BLaER1 (cell line): Measurements from ENCODE around the gene PRKACA.

Source experiments
- H3K27ac ChIP-seq: shearing (Covaris generic); formaldehyde crosslinking; 2 replicates; pipeline ENCODE4 v1.8.1; 2022
- H3K27me3 ChIP-seq: shearing (Covaris generic); formaldehyde crosslinking; 2 replicates; pipeline ENCODE4 v1.8.1; 2022
- H3K36me3 ChIP-seq: shearing (Covaris generic); formaldehyde crosslinking; 2 replicates; pipeline ENCODE4 v1.8.1; 2022
- H3K4me1 ChIP-seq: shearing (Covaris generic); formaldehyde crosslinking; 2 replicates; pipeline ENCODE4 v1.8.1; 2022
- H3K4me2 ChIP-seq: shearing (Covaris generic); formaldehyde crosslinking; 2 replicates; pipeline ENCODE4 v1.8.1; 2022
- H3K4me3 ChIP-seq: shearing (Covaris generic); formaldehyde crosslinking; 2 replicates; pipeline ENCODE4 v1.8.1; 2022
- H3K9ac ChIP-seq: shearing (Covaris generic); formaldehyde crosslinking; 2 replicates; pipeline ENCODE4 v1.8.1; 2022
- H3K9me3 ChIP-seq: shearing (Covaris generic); formaldehyde crosslinking; 2 replicates; pipeline ENCODE4 v1.8.1; 2022
- H4K20me1 ChIP-seq: shearing (Covaris generic); formaldehyde crosslinking; 2 replicates; pipeline ENCODE4 v1.8.1; 2022
- Cebpa-rat ChIP-seq: shearing (Covaris generic); IDR thresholded peaks from 2 replicates; pipeline ENCODE4 v1.8.1; 2022

Gene PRKACA

GRCh38 chr19:14078411-14078810 lies 39.2 kb downstream of the PRKACA start:
- no peak overlapping the region for H3K4me3 ChIP-seq
- H3K4me2 ChIP-seq = peak overlapping the region; percentile 50
- no peaks in the 10 kb centered on the region for H3K9me3 ChIP-seq
- H3K36me3 ChIP-seq = no peaks in the 10 kb centered on the region
- TF ChIP-seq Cebpa-rat = no peak
- H3K27me3 ChIP-seq = peaks cover 17% of the 10 kb centered on the region
- 0 out of 2 replicates have a peak, but pooled peaks cover 7% of the 10 kb centered on the region for H4K20me1 ChIP-seq
- peaks cover 63% of the 10 kb centered on the region for H3K4me1 ChIP-seq
- no peak overlapping the region for H3K9ac ChIP-seq
- H3K27ac ChIP-seq = no peak overlapping the region

- peak overlapping the region; percentile 97 for H3K4me2 ChIP-seq
- H3K9me3 ChIP-seq = no peaks in the 10 kb centered on the region
- H3K4me3 ChIP-seq = peak overlapping the region; percentile 72
- H3K27ac ChIP-seq = no peak overlapping the region
- no peak for TF ChIP-seq Cebpa-rat
- peaks cover 56% of the 10 kb centered on the region for H3K4me1 ChIP-seq
- H3K27me3 ChIP-seq = peaks cover 35% of the 10 kb centered on the region
- H4K20me1 ChIP-seq = 0 out of 2 replicates have a peak, but pooled peaks cover 7% of the 10 kb centered on the region
- peak overlapping the region; percentile 71 for H3K9ac ChIP-seq
- H3K36me3 ChIP-seq = no peaks in the 10 kb centered on the region
These were observed 43.4 kb downstream of the PRKACA start for GRCh38 chr19:14073925-14074838.

GRCh38 chr19:14073261-14073924 lies 44.2 kb downstream of the PRKACA start:
- no peak for TF ChIP-seq Cebpa-rat
- peak overlapping the region; percentile 71 for H3K9ac ChIP-seq
- H3K27me3 ChIP-seq = peaks cover 35% of the 10 kb centered on the region
- no peaks in the 10 kb centered on the region for H3K36me3 ChIP-seq
- no peaks in the 10 kb centered on the region for H3K9me3 ChIP-seq
- 0 out of 2 replicates have a peak, but pooled peaks cover 7% of the 10 kb centered on the region for H4K20me1 ChIP-seq
- H3K4me1 ChIP-seq = peaks cover 52% of the 10 kb centered on the region
- H3K4me2 ChIP-seq = peak overlapping the region; percentile 97
- no peak overlapping the region for H3K27ac ChIP-seq
- H3K4me3 ChIP-seq = peak overlapping the region; percentile 72

- H3K36me3 ChIP-seq = no peaks in the 10 kb centered on the region
- H3K27me3 ChIP-seq = peaks cover 35% of the 10 kb centered on the region
- H3K4me1 ChIP-seq = peaks cover 51% of the 10 kb centered on the region
These were observed 44.9 kb downstream of the PRKACA start, which contains the start of gene MISP3 for GRCh38 chr19:14072535-14073260. TSS of gene MISP3 (plus strand) at chr19:14072786. CDS start at chr19:14073310, 524 bp downstream.

GRCh38 chr19:14070268-14071050 lies 47.1 kb downstream of the PRKACA start:
- Histone ChIP-seq H3K27ac (no peak overlapping the region), H3K4me3 (no peak overlapping the region), H3K4me1 (peaks cover 43% of the 10 kb centered on the region), H3K27me3 (peaks cover 35% of the 10 kb centered on the region), H3K36me3 (no peaks in the 10 kb centered on the region), H3K4me2 (no peak overlapping the region), H4K20me1 (0 out of 2 replicates have a peak, but pooled peaks cover 7% of the 10 kb centered on the region), H3K9me3 (no peaks in the 10 kb centered on the region), H3K9ac (no peak overlapping the region)
- TF ChIP-seq Cebpa-rat = no peak

More at GRCh38 chr19:14072535-14073260, 44.9 kb downstream of the PRKACA start, which contains the start of gene MISP3:
- no peak within 1 kb of the TSS for H3K27ac ChIP-seq
- peak within 1 kb of the TSS; percentile 72 for H3K4me3 ChIP-seq
- no peak for TF ChIP-seq Cebpa-rat
- H3K9me3 ChIP-seq = no peaks in the 10 kb centered on the region
- H3K9ac ChIP-seq = peak within 1 kb of the TSS; percentile 71
- H3K4me2 ChIP-seq = peak within 1 kb of the TSS; percentile 97
- H4K20me1 ChIP-seq = 0 out of 2 replicates have a peak, but pooled peaks cover 7% of the 10 kb centered on the region

- no peaks in the 10 kb centered on the region for H3K27me3 ChIP-seq
These were observed 51.4 kb downstream of the PRKACA start for GRCh38 chr19:14066134-14066533.

GRCh38 chr19:14063105-14063504 lies 54.5 kb downstream of the PRKACA start:
- Histone ChIP-seq H3K4me2 (no peak overlapping the region), H4K20me1 (no peaks in the 10 kb centered on the region), H3K9ac (no peak overlapping the region), H3K27me3 (peaks cover 12% of the 10 kb centered on the region), H3K27ac (no peak overlapping the region), H3K36me3 (no peaks in the 10 kb centered on the region), H3K9me3 (no peaks in the 10 kb centered on the region), H3K4me1 (peaks cover 14% of the 10 kb centered on the region), H3K4me3 (no peak overlapping the region)
- TF ChIP-seq Cebpa-rat = no peak

More at GRCh38 chr19:14066134-14066533, 51.4 kb downstream of the PRKACA start:
- Histone ChIP-seq H3K27ac (no peak overlapping the region), H3K4me1 (peaks cover 7% of the 10 kb centered on the region), H3K36me3 (no peaks in the 10 kb centered on the region), H3K9ac (no peak overlapping the region), H3K4me2 (no peak overlapping the region), H3K4me3 (no peak overlapping the region), H4K20me1 (no peaks in the 10 kb centered on the region), H3K9me3 (no peaks in the 10 kb centered on the region)
- TF ChIP-seq Cebpa-rat = no peak

- Histone ChIP-seq H3K27me3 (peaks cover 18% of the 10 kb centered on the region), H3K36me3 (no peaks in the 10 kb centered on the region), H3K4me2 (no peak overlapping the region), H3K4me3 (no peak overlapping the region), H4K20me1 (no peaks in the 10 kb centered on the region), H3K9ac (no peak overlapping the region), H3K4me1 (peaks cover 18% of the 10 kb centered on the region), H3K27ac (no peak overlapping the region), H3K9me3 (no peaks in the 10 kb centered on the region)
- no peak for TF ChIP-seq Cebpa-rat
These were observed 55.1 kb downstream of the PRKACA start for GRCh38 chr19:14062558-14062855.
